ENCODE results near the gene OSBPL7. TPM values are rescaled to one million over a fixed set of nuclear protein-coding genes. Genes with fewer than 3 reads are reported as not detected.

The OSBPL7 gene
- total and polyA plus RNA-seq, 9 donors: 6.1 to 18.0 (median 12.3) TPM

DNA sequence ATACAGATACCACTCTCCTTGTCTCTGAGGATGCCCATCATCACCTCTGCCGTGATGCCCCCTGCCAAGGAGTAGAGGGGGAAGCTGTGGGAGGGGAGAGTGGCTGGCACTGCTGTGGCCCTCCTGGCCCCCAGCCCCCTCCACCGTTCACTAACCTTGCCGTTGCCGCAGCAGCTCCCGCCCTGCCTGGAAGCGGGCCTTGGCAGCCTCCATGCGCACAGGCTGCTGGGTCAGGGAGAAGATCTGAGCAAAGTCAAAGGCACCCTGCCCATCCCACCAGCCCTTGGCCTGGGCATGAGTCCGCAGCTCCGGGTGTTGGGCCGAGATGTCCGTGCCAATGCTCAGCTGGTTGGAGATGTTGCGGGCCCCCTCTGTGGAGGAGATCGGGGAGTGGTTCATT, 17.0 kb upstream of the OSBPL7 start:
- Histone ChIP-seq H3K27me3 (no peaks in the 10 kb centered on the region), H3K9me3 (no peaks in the 10 kb centered on the region), H3K4me3 (no peak overlapping the region), H3K36me3 (no peaks in the 10 kb centered on the region), H3K4me1 (ENCODE audit: insufficient read depth) (peaks cover 4% of the 10 kb centered on the region), H3K27ac (no peak overlapping the region)
- no peak for DNase-seq
- TF ChIP-seq EP300 (IDR thresholded peaks at IDR 0.05): no peak
- no peak for TF ChIP-seq POLR2A (IDR thresholded peaks at IDR 0.05)
- TF ChIP-seq, protein P1, sequence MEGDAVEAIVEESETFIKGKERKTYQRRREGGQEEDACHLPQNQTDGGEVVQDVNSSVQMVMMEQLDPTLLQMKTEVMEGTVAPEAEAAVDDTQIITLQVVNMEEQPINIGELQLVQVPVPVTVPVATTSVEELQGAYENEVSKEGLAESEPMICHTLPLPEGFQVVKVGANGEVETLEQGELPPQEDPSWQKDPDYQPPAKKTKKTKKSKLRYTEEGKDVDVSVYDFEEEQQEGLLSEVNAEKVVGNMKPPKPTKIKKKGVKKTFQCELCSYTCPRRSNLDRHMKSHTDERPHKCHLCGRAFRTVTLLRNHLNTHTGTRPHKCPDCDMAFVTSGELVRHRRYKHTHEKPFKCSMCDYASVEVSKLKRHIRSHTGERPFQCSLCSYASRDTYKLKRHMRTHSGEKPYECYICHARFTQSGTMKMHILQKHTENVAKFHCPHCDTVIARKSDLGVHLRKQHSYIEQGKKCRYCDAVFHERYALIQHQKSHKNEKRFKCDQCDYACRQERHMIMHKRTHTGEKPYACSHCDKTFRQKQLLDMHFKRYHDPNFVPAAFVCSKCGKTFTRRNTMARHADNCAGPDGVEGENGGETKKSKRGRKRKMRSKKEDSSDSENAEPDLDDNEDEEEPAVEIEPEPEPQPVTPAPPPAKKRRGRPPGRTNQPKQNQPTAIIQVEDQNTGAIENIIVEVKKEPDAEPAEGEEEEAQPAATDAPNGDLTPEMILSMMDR (IDR thresholded peaks at IDR 0.05): no peak
- intact Hi-C loops (cut with DNase I): no loop called here
- 82 to 90% (median 86%) methylated on average over 13 of the region's 13 CpGs for WGBS, 3 donors

DNA sequence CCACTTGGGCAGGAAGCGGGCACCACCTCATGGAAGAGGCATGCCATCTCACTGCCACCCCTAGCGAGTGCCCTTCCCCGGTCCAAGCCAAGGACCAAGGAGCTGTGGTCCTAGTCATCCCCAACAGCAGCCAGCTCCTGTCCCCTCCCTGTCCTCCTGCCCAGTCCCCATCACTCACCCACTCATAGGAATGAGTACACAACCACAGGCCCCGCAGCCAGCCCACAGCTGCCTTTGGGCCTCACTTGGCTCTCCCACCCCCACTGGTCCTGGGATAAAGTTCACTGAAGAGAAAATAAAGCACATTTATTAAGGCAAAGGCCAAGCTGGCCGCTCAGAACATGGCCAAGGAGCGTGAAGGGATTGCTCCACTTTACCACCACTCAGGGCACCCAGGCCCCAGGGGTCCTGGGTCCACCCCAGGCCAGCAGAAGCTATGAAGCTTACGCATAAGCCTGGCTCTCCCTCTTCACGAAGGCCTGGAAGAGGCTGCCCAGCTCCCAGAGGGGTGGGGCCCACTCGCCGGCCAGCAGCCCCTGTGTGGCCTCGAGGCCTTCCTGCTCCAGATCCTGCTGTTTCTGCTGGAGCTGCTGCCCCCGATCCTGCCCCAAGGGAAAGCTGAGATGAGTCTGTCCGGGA, 15.9 kb upstream of the OSBPL7 start:
- intact Hi-C loops (cut with DNase I): no loop called here
- WGBS, 3 donors: 43 to 45% (median 44%) methylated on average over 12 to 13 of the region's 13 CpGs
- DNase-seq: no peak
- Histone ChIP-seq H3K36me3 (no peaks in the 10 kb centered on the region), H3K27me3 (no peaks in the 10 kb centered on the region), H3K27ac (no peak overlapping the region), H3K4me1 (ENCODE audit: insufficient read depth) (peaks cover 4% of the 10 kb centered on the region), H3K9me3 (no peaks in the 10 kb centered on the region), H3K4me3 (no peak overlapping the region)
- no peak for TF ChIP-seq EP300 (IDR thresholded peaks at IDR 0.05)
- TF ChIP-seq POLR2A (IDR thresholded peaks at IDR 0.05): no peak
- TF ChIP-seq, protein P1 (IDR thresholded peaks at IDR 0.05): no peak

DNA sequence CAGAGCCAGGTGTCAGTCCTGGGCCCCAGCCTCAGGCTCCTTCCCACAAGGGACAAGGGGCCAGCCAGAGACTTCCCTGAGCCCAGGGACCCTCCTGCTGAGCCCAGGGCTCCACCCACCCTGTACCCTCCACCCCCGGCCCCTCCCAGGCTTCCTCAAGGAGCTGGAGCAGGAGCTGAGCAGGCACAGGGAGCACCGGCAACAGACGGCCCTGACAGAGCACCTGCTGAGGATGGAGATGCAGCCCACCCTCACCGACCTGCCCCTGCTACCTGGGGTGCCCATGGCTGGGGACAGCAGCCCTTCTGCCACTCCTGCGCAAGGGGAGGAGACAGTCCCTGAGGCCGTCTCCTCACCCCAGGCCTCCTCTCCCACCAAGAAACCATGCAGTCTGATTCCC, 15.0 kb upstream of the OSBPL7 start:
- TF ChIP-seq EP300 (IDR thresholded peaks at IDR 0.05) (no peak), POLR2A (IDR thresholded peaks at IDR 0.05) (no peak)
- TF ChIP-seq, protein P1 (IDR thresholded peaks at IDR 0.05): no peak
- intact Hi-C loops (cut with DNase I): no loop called here
- H3K36me3 ChIP-seq: no peaks in the 10 kb centered on the region
- H3K27ac ChIP-seq: no peak overlapping the region
- no peak for DNase-seq
- H3K27me3 ChIP-seq: no peaks in the 10 kb centered on the region
- 67 to 77% (median 68%) methylated on average over 3 to 6 of the region's 6 CpGs for WGBS, 3 donors
- H3K9me3 ChIP-seq: no peaks in the 10 kb centered on the region
- no peak overlapping the region for H3K4me3 ChIP-seq
- H3K4me1 ChIP-seq (ENCODE audit: insufficient read depth): peaks cover 4% of the 10 kb centered on the region

DNA sequence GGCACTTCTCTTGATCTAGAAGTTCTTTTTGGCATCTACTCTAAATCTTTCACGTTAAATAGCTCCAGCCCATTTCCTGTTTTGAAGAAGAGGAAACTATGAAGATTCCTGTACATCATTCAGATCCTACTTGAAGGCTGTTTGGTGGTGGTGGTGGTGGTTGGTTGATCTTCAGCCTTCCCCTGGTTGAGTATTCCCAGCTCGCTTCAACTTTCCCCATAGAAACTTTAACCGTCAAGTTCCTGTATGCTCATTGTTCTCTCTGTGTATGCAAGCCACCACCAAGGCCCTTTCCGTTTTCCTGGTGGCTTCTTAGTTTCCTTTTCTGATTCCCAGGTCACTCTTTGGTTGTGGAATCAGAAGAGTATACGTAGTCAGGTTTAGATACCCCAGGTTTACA, 13.2 kb upstream of the OSBPL7 start:
- no peak for DNase-seq
- Histone ChIP-seq H3K4me3 (no peak overlapping the region), H3K36me3 (no peaks in the 10 kb centered on the region), H3K27ac (no peak overlapping the region), H3K9me3 (no peaks in the 10 kb centered on the region), H3K27me3 (no peaks in the 10 kb centered on the region), H3K4me1 (ENCODE audit: insufficient read depth) (peaks cover 4% of the 10 kb centered on the region)
- 49 to 63% (median 56%) methylated on average over 5 of the region's 5 CpGs for WGBS, 3 donors
- TF ChIP-seq POLR2A (IDR thresholded peaks at IDR 0.05) (no peak), EP300 (IDR thresholded peaks at IDR 0.05) (no peak)
- TF ChIP-seq, protein P1 (IDR thresholded peaks at IDR 0.05): no peak
- intact Hi-C loops (cut with DNase I): no loop called here
